AG09319 (cell line): Measurements from ENCODE around the gene COPG2.

Source experiments
- DNase-seq: peaks from one replicate; pipeline ENCODE4 v3.0.0-alpha.2; 2010; ENCODE audit warnings: low read depth; ENCODE audit errors: extremely low read depth
- CTCF ChIP-seq: IDR thresholded peaks from 2 replicates; pipeline ENCODE4 v1.5.1; 2011; ENCODE audit warnings: low read depth, mild to moderate bottlenecking, inconsistent platforms, low read length, moderate library complexity

The COPG2 gene

GRCh38 chr7:130485734-130486113 is 182.8 kb downstream of the COPG2 start:
- DNase-seq, result no peak
- TF ChIP-seq CTCF, result no peak

- no peak for DNase-seq
- TF ChIP-seq CTCF, result no peak
Observed at GRCh38 chr7:130483031-130483430, 185.5 kb downstream of the COPG2 start.

- TF ChIP-seq CTCF, result no peak
- no peak for DNase-seq
Observed at GRCh38 chr7:130481898-130482297, 186.7 kb downstream of the COPG2 start.

- TF ChIP-seq CTCF, result no peak
- no peak for DNase-seq
Observed at GRCh38 chr7:130479716-130480400, 188.7 kb downstream of the COPG2 start.

- no peak for TF ChIP-seq CTCF
- no peak for DNase-seq
Observed at GRCh38 chr7:130478991-130479390, 189.6 kb downstream of the COPG2 start.

GRCh38 chr7:130476297-130477150 is 192.0 kb downstream of the COPG2 start:
- TF ChIP-seq CTCF, result no peak
- no peak for DNase-seq

GRCh38 chr7:130475776-130476175 is 192.8 kb downstream of the COPG2 start:
- no peak for DNase-seq
- TF ChIP-seq CTCF, result no peak
